HepG2 (cell line): ENCODE results near the gene SEC14L6. TPM values are rescaled to one million over a fixed set of nuclear protein-coding genes. Genes with fewer than 3 reads are reported as not detected.
A peak's percentile ranks its signal among the peaks of the same experiment; 100 is the strongest.

Experiments
- ATAC-seq: fragments of 200-7000 bp; cut with Tn5 transposase; 3 replicates; pipeline ENCODE4 v1.9.1; 2020; ENCODE audit warnings: mild to moderate bottlenecking, moderate library complexity
- BruUV-seq: library from RNA; stranded (reverse); fragments of 400-500 nt; replicated peaks from 2 replicates; lab custom pipeline; 2021; lab: Mats Ljungman, UMichigan
- CTCF ChIA-PET: fragments of 300-600 bp; formaldehyde crosslinking; extraction: SDS; loops from one replicate; lab custom pipeline; 2021; ENCODE audit warnings: low total read pairs, inconsistent platforms, low intra/inter-chr PET ratio; lab: Yijun Ruan, JAX
- POLR2A ChIA-PET: fragments of 350-600 bp; sonication (Branson Sonifier 250); formaldehyde crosslinking; loops from one replicate; lab custom pipeline; 2020; ENCODE audit warnings: antibody characterized with exemption, inconsistent platforms; lab: Yijun Ruan, JAX
- DNase-seq: peaks from one replicate; pipeline ENCODE4 v3.0.0-alpha.2; 2015; ENCODE audit warnings: low spot score
- FAIRE-seq: peaks from 3 replicates; lab custom pipeline; 2011; peaks lifted over from hg19 to GRCh38; lab: Jason Lieb, UNC
- H2AFZ ChIP-seq: one replicate; pipeline ENCODE4 v1.6.1; 2011; ENCODE audit warnings: low read length, inconsistent platforms
- H3K27ac ChIP-seq: fragments of 300-600 bp; 3 replicates; pipeline ENCODE4 v1.8.0; 2011; ENCODE audit warnings: mixed run types, mild to moderate bottlenecking, mixed read lengths, low read length, inconsistent platforms; ENCODE audit not compliant: insufficient read depth; ENCODE audit errors: extremely low read length
- H3K27me3 ChIP-seq, 2 experiments: fragments of 200-600 bp in 1 of 2; 2 replicates in 1 of 2; 3 replicates in 1 of 2; pipeline versions ENCODE4 v1.6.0 to v1.8.0; 2011; ENCODE audit warnings: low read length in 2 of 2, mild to moderate bottlenecking in 2 of 2, moderate library complexity in 2 of 2, inconsistent platforms in 1 of 2; ENCODE audit not compliant: insufficient read depth in 2 of 2, control insufficient read depth in 1 of 2
- H3K36me3 ChIP-seq, 2 experiments: fragments of 200-600 bp in 1 of 2; replicated peaks in 1 of 2; 2 replicates in 1 of 2; 3 replicates in 1 of 2; pipeline versions ENCODE4 v1.5.1 to v1.8.0; 2011; ENCODE audit warnings: low read length in 2 of 2, inconsistent platforms in 1 of 2; ENCODE audit not compliant: insufficient read depth in 2 of 2, control insufficient read depth in 1 of 2
- H3K4me1 ChIP-seq: 2 replicates; pipeline ENCODE4 v1.5.1; 2012; ENCODE audit warnings: low read length, inconsistent platforms; ENCODE audit not compliant: insufficient read depth
- H3K4me2 ChIP-seq: 2 replicates; pipeline ENCODE4 v1.6.0; 2011; ENCODE audit warnings: low read depth, low read length, inconsistent platforms
- H3K4me3 ChIP-seq, 3 experiments: fragments of 200-600 bp in 1 of 3; sonication (generic), shearing (Covaris generic) in 1 of 3; replicated peaks in 1 of 3; 2 replicates each; pipeline ENCODE4 v1.5.1; 2011 to 2016; ENCODE audit warnings: low read length in 3 of 3, inconsistent platforms in 2 of 3, low read depth in 2 of 3, mild to moderate bottlenecking in 2 of 3, control low read depth in 1 of 3, mixed read lengths in 1 of 3; ENCODE audit not compliant: insufficient read depth in 1 of 3
- H3K79me2 ChIP-seq: one replicate; pipeline ENCODE4 v1.6.1; 2011; ENCODE audit warnings: low read length, inconsistent platforms; ENCODE audit not compliant: insufficient read depth
- H3K9ac ChIP-seq: 2 replicates; pipeline ENCODE4 v1.6.0; 2011; ENCODE audit warnings: mild to moderate bottlenecking, low read depth, low read length, inconsistent platforms; ENCODE audit not compliant: insufficient read depth
- H3K9me3 ChIP-seq: 2 replicates; pipeline ENCODE4 v1.5.1; 2012; ENCODE audit warnings: mild to moderate bottlenecking, low read length
- H4K20me1 ChIP-seq: 2 replicates; pipeline ENCODE4 v1.6.0; 2011; ENCODE audit warnings: inconsistent platforms, mild to moderate bottlenecking, low read length, moderate library complexity; ENCODE audit not compliant: insufficient read depth
- ARHGAP35 ChIP-seq: sonication (generic); formaldehyde crosslinking; IDR thresholded peaks from 2 replicates; pipeline ENCODE4 v1.9.0; 2022; ENCODE audit warnings: mild to moderate bottlenecking, inconsistent platforms, moderate library complexity, missing genetic modification reagents, borderline replicate concordance
- GLMP ChIP-seq: sonication (generic); formaldehyde crosslinking; IDR thresholded peaks from 2 replicates; pipeline ENCODE4 v1.9.0; 2021; ENCODE audit warnings: missing genetic modification reagents, mild to moderate bottlenecking, borderline replicate concordance
- KDM5A ChIP-seq: fragments of 200-600 bp; sonication (generic); IDR thresholded peaks from 2 replicates; pipeline ENCODE4 v1.7.0; 2018; ENCODE audit warnings: antibody characterized with exemption, mild to moderate bottlenecking, low read length, borderline replicate concordance
- KLF11 ChIP-seq: IDR thresholded peaks from 2 replicates; pipeline ENCODE4 v1.6.1; 2016; ENCODE audit warnings: missing compliant biosample characterization
- NR0B2 ChIP-seq: sonication (generic); formaldehyde crosslinking; IDR thresholded peaks from 2 replicates; pipeline ENCODE4 v1.4.0; 2020; ENCODE audit warnings: mild to moderate bottlenecking, missing genetic modification reagents
- SAP130 ChIP-seq: IDR thresholded peaks from 2 replicates; pipeline ENCODE4 v1.6.1; 2016; ENCODE audit warnings: low read depth
- THRA ChIP-seq: sonication (generic); formaldehyde crosslinking; IDR thresholded peaks from 2 replicates; pipeline ENCODE4 v1.4.0; 2020; ENCODE audit warnings: missing genetic modification reagents, borderline replicate concordance
- ZBTB4 ChIP-seq: sonication (generic); formaldehyde crosslinking; IDR thresholded peaks from 2 replicates; pipeline ENCODE4 v1.4.0; 2020; ENCODE audit warnings: missing genetic modification reagents, mild to moderate bottlenecking, borderline replicate concordance
- ZFX ChIP-seq: sonication (generic); formaldehyde crosslinking; IDR thresholded peaks from 2 replicates; pipeline ENCODE4 v1.4.0; 2020; ENCODE audit warnings: mild to moderate bottlenecking, low read depth, missing genetic modification reagents, moderate library complexity
- ZNF687 ChIP-seq: sonication (generic); formaldehyde crosslinking; IDR thresholded peaks from 2 replicates; pipeline ENCODE4 v1.5.1; 2020; ENCODE audit warnings: mild to moderate bottlenecking, missing genetic modification reagents, moderate library complexity
- WGBS: methylation state at CpG from one replicate; pipeline ENCODE4 v1.1.6; 2017; ENCODE audit warnings: low lambda C conversion rate; 5-methylcytosine and 5-hydroxymethylcytosine counted together
- in situ Hi-C: cut with HindIII; loops from 2 replicates; pipeline ENCODE4 v1.10.0; 2017; ENCODE audit warnings: low pct_unique_long_range_greater_than_20kb; ENCODE audit not compliant: extremely low pct_ligation_motif_present
- intact Hi-C: fragments of 100-400 bp; cut with micrococcal nuclease; formaldehyde crosslinking; loops from one replicate; pipeline ENCODE4 v1.10.0; 2022; ENCODE audit not compliant: unreplicated experiment
- polyA plus RNA-seq, 8 experiments: library from polyadenylated mRNA; depleted of rRNA in 3 of 8; stranded (reverse) in 7 of 8; unstranded in 1 of 8; fragments of >200 nt; fragmentation: Illumina TruSeq in 4 of 8; extraction: Trizol in 4 of 8; gene quantifications; 2 replicates each; pipeline versions ENCODE4 v1.2.1 to v1.2.3, GENCODE V29; 2011 to 2016; ENCODE audit warnings: low read depth in 4 of 8, missing spikeins in 1 of 8, mixed read lengths in 1 of 8; ENCODE audit not compliant: insufficient read depth in 1 of 8
- total RNA-seq, 5 experiments: library from RNA; depleted of rRNA; stranded (reverse); fragments of >200 nt; fragmentation: Illumina TruSeq; extraction: Trizol; gene quantifications; 2 replicates each; pipeline ENCODE4 v1.2.3, GENCODE V29; 2016; ENCODE audit warnings: low read depth in 1 of 5

The SEC14L6 gene
- total and polyA plus RNA-seq, 2 of the 13 experiments (the other 11 are each of a cell fraction or from before 2014, with no cell fraction given): 0.09 to 9.3 TPM

- H3K79me2 ChIP-seq: no peaks in the 10 kb centered on the region
- H3K4me1 ChIP-seq: no peaks in the 10 kb centered on the region
- CTCF ChIA-PET: no interaction called here
- no peaks in the 10 kb centered on the region for H3K9me3 ChIP-seq
- peak; percentile 16 for DNase-seq
- in situ Hi-C loops (no loop called here), intact Hi-C loops (no loop called here)
- FAIRE-seq: peak; percentile 52
- peaks cover 2 to 31% of the 10 kb centered on the region in 2 experiments for H3K27me3 ChIP-seq
- H3K27ac ChIP-seq: no peak overlapping the region
- 86% methylated on average over 1 of the region's 11 CpGs for WGBS
- no TSS peak for BruUV-seq
- no peak overlapping the region for H3K4me3 ChIP-seq
- H2AFZ ChIP-seq: no peak overlapping the region
- H4K20me1 ChIP-seq: no peaks in the 10 kb centered on the region
- peak; percentile 89 for ATAC-seq
- no peak overlapping the region for H3K9ac ChIP-seq
- no peaks in the 10 kb centered on the region for H3K36me3 ChIP-seq
- POLR2A ChIA-PET: no interaction called here
- H3K4me2 ChIP-seq: no peak overlapping the region
- no peak for TF ChIP-seq NR0B2 (CRISPR knock-in tag)
- no peak for TF ChIP-seq THRA
- TF ChIP-seq ZNF687 (CRISPR knock-in tag): 0 out of 2 replicates have a peak, but pooled peaks have one; percentile 9
- no peak for TF ChIP-seq KDM5A
- TF ChIP-seq SAP130 (CRISPR knock-in tag): no peak
- no peak for TF ChIP-seq ZBTB4 (CRISPR knock-in tag)
- TF ChIP-seq KLF11 (CRISPR knock-in tag): no peak
- TF ChIP-seq GLMP (CRISPR knock-in tag): no peak
- no peak for TF ChIP-seq ARHGAP35 (CRISPR knock-in tag)
- 0 out of 2 replicates have a peak, but pooled peaks have one; percentile 17 for TF ChIP-seq ZFX (CRISPR knock-in tag)
Measured at GRCh38 chr22:30490399-30490798, 56.1 kb downstream of the SEC14L6 start.
